ENCODE results near the gene HIVEP3.

HIVEP3 gene

GRCh38 chr1:41917076-41917475, 1.6 kb downstream of the HIVEP3 start:
- TF ChIP-seq, protein P1, sequence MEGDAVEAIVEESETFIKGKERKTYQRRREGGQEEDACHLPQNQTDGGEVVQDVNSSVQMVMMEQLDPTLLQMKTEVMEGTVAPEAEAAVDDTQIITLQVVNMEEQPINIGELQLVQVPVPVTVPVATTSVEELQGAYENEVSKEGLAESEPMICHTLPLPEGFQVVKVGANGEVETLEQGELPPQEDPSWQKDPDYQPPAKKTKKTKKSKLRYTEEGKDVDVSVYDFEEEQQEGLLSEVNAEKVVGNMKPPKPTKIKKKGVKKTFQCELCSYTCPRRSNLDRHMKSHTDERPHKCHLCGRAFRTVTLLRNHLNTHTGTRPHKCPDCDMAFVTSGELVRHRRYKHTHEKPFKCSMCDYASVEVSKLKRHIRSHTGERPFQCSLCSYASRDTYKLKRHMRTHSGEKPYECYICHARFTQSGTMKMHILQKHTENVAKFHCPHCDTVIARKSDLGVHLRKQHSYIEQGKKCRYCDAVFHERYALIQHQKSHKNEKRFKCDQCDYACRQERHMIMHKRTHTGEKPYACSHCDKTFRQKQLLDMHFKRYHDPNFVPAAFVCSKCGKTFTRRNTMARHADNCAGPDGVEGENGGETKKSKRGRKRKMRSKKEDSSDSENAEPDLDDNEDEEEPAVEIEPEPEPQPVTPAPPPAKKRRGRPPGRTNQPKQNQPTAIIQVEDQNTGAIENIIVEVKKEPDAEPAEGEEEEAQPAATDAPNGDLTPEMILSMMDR (IDR thresholded peaks at IDR 0.05; ENCODE audit: insufficient read depth, low read depth, low read length, missing control alignments): no peak
- DNase-seq (ENCODE audit: low read depth): no peak
- H3K4me3 ChIP-seq (ENCODE audit: low read length): no peak overlapping the region

- DNase-seq (ENCODE audit: low read depth): no peak
- no peak overlapping the region for H3K4me3 ChIP-seq (ENCODE audit: low read length)
- TF ChIP-seq, protein P1 (IDR thresholded peaks at IDR 0.05; ENCODE audit: insufficient read depth, low read depth, low read length, missing control alignments): no peak
These were observed 2.7 kb downstream of the HIVEP3 start for GRCh38 chr1:41915786-41916571.

DNA sequence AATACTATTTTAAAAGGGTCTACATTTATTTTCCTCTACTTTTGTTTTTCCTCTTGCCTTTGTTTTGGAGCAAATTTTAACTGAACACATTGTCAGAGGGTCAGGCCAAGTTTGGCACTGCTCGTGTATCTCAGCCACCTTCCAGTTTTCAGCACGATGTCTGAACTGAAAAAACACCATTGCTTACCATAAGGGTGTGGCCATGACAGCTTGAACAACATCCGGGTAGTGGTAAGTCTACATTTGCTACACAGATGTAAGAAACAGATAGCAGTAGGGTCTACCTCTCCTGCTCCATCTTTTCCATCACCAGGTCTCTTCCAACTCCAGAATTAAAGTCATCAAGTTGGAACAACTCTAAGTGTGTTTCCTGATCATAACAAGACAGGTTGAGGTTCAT, 4.2 kb downstream of the HIVEP3 start:
- no peak overlapping the region for H3K4me3 ChIP-seq (ENCODE audit: low read length)
- TF ChIP-seq, protein P1 (IDR thresholded peaks at IDR 0.05; ENCODE audit: insufficient read depth, low read depth, low read length, missing control alignments): no peak
- no peak for DNase-seq (ENCODE audit: low read depth)

DNA sequence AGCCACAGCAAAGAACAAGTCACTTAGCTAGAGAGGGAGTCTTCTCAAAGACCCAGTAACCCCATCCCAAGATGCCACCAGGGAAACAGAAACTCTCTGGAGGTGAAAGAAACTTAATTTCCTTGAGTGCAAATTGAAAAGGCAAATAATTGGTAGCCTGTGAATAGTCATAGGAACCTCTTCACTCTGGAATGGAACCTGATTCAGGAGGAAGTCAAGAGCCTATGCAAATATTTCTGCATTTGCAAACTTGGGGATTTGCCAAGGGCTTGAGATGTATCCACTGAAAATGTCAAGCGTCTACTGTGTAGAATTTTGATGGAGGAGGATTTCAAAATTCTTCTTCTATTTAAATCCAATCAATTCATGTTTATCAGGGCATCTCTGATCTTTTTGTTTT, 5.7 kb downstream of the HIVEP3 start:
- TF ChIP-seq, protein P1 (IDR thresholded peaks at IDR 0.05; ENCODE audit: insufficient read depth, low read depth, low read length, missing control alignments): no peak
- no peak for DNase-seq (ENCODE audit: low read depth)
- H3K4me3 ChIP-seq (ENCODE audit: low read length): no peak overlapping the region

- H3K4me3 ChIP-seq (ENCODE audit: low read length): no peak overlapping the region
- DNase-seq (ENCODE audit: low read depth): no peak
- TF ChIP-seq, protein P1 (IDR thresholded peaks at IDR 0.05; ENCODE audit: insufficient read depth, low read depth, low read length, missing control alignments): no peak
These were observed 10.3 kb downstream of the HIVEP3 start for GRCh38 chr1:41908288-41908895.

GRCh38 chr1:41907446-41907845, 11.3 kb downstream of the HIVEP3 start:
- H3K4me3 ChIP-seq (ENCODE audit: low read length): no peak overlapping the region
- TF ChIP-seq, protein P1 (IDR thresholded peaks at IDR 0.05; ENCODE audit: insufficient read depth, low read depth, low read length, missing control alignments): no peak
- no peak for DNase-seq (ENCODE audit: low read depth)

All from epithelial cell of esophagus (primary cell).